Dermis microvascular lymphatic vessel endothelial cell (primary cell): ENCODE measurements around the gene RTN4IP1. TPM values are rescaled to one million over a fixed set of nuclear protein-coding genes. Genes with fewer than 3 reads are reported as not detected.

Experiments
- DNase-seq, 2 donors: peaks; one replicate each; pipeline versions ENCODE4 v3.0.0 to v3.0.0-alpha.2; 2010; ENCODE audit warnings: low read depth in 2 of 2
- total RNA-seq: library from RNA; depleted of rRNA; stranded (reverse); fragments of >200 nt; gene quantifications from 2 replicates; pipeline ENCODE4 v1.2.1, GENCODE V29; 2014

Gene RTN4IP1
- total RNA-seq, 1 donor from 2014 or later: 3.6 TPM

- no peak for DNase-seq
Measured at GRCh38 chr6:106522562-106523250, 106.6 kb downstream of the RTN4IP1 start.

Other genes starting within 250 kb of the RTN4IP1 start
- gene QRSL1, start 80 bp upstream of the RTN4IP1 start, total RNA-seq: 7.7 and 8.2 TPM in 2 replicates